Endothelial cell (in vitro differentiated cells): ENCODE measurements around the gene GPATCH11. TPM values are rescaled to one million over a fixed set of nuclear protein-coding genes. Genes with fewer than 3 reads are reported as not detected.
A peak's percentile ranks its signal among the peaks of the same experiment; 100 is the strongest.

Experiments
- DNase-seq: peaks from one replicate; pipeline ENCODE4 v3.0.0; 2021; ENCODE audit warnings: low spot score
- H3K27ac Mint-ChIP-seq: one replicate; pipeline ENCODE4 v1.8.0; 2021; ENCODE audit warnings: mixed read lengths, inconsistent platforms; ENCODE audit not compliant: unreplicated experiment
- H3K27me3 Mint-ChIP-seq: one replicate; pipeline ENCODE4 v1.8.0; 2021; ENCODE audit warnings: mild to moderate bottlenecking, moderate library complexity, mixed read lengths, inconsistent platforms; ENCODE audit not compliant: unreplicated experiment
- H3K36me3 Mint-ChIP-seq: one replicate; pipeline ENCODE4 v1.8.0; 2021; ENCODE audit warnings: mild to moderate bottlenecking, low read depth, mixed read lengths, inconsistent platforms; ENCODE audit not compliant: unreplicated experiment
- H3K4me1 Mint-ChIP-seq: one replicate; pipeline ENCODE4 v1.8.0; 2021; ENCODE audit warnings: mild to moderate bottlenecking, mixed read lengths, inconsistent platforms; ENCODE audit not compliant: unreplicated experiment
- H3K4me3 Mint-ChIP-seq: one replicate; pipeline ENCODE4 v1.8.0; 2021; ENCODE audit warnings: mild to moderate bottlenecking, mixed read lengths, inconsistent platforms; ENCODE audit not compliant: unreplicated experiment
- H3K9me3 Mint-ChIP-seq: one replicate; pipeline ENCODE4 v1.8.0; 2021; ENCODE audit warnings: mixed read lengths, inconsistent platforms; ENCODE audit not compliant: unreplicated experiment
- long read RNA-seq: library from polyadenylated mRNA; unstranded; transcript quantifications from one replicate; pipeline ENCODE4 v2.0.0, GENCODE V29; 2020; ENCODE audit not compliant: unreplicated experiment
- total RNA-seq: library from RNA; stranded (reverse); fragmentation: NEBNext Ultra II Directional; extraction: Animal tissue kit (Norgen Biotek cat#: 25700); gene quantifications from one replicate; pipeline ENCODE4 v1.2.1, GENCODE V29; 2021; ENCODE audit not compliant: unreplicated experiment
- TF ChIP-seq, protein P1 (sequence below): fragments of 200-600 bp; sonication (generic); IDR thresholded peaks from one replicate; pipeline ENCODE4 v1.5.0; 2021; ENCODE audit warnings: antibody characterized with exemption; ENCODE audit not compliant: unreplicated experiment

GPATCH11 gene
- total RNA-seq: 8.2 TPM
- long read RNA-seq, partial matches to known transcripts: 3 of 4 reads
- long read RNA-seq, other reads (novel, unspliced or antisense): 1 of 4 reads

DNA sequence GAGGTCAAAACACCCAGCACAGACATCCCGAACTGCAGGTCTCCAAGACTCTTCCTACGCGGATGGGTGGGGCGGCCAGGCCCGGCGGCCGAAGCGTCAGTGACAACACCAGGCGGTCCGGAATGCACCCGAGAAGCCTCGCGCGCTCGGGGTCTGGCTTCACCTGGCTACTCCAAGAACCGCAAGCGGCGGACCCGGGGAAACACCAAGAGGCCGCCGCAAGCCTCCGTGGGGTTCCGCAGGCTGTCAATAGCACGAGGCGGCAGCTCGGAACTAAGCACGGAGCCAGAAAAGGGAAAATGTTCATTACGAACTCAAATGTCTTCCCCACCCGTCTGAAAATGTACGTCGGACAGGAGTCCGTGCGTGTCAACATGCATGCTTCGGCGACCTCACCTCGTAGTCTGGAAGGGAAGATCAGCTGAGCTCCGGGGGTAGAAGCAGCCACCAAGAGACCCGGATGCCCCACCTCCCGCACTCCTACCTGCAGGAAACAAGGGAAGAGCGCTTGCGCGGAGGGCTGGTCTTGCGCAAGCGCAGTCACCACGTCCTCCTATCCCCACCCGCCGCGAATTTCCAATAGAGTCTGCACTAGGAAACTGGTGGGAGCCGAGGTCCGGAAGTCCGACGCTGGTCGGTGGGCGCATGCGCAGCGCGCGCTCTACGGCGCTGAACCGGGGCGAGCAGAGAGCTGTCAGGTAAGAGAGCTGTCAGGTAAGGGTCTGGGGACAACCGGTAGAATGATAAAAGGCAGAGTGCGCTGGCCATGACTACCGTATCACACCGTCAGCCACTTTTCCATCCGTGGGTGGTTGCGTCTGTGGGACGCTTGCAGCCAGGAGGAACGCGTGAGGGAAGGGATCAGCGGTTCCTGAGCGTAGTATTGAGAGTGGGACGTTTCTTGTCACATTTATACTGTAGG is at the start of gene GPATCH11, which contains the start of gene HEATR5B:
Gene GPATCH11, plus strand, starts transcription at position 646 of the 922 bp plus-strand sequence. CDS start 3,864 bp downstream, outside the sequence.
Gene HEATR5B, minus strand, starts transcription at position 500 of the 922 bp plus-strand sequence. CDS start 958 bp downstream, outside the sequence.
- Mint-ChIP-seq H3K27me3 (peaks cover 5% of the 10 kb centered on the region), H3K9me3 (no peaks in the 10 kb centered on the region), H3K36me3 (peaks cover 34% of the 10 kb centered on the region), H3K27ac (no peak within 1 kb of the TSS), H3K4me1 (peaks cover 6% of the 10 kb centered on the region), H3K4me3 (no peak within 1 kb of the TSS)
- DNase-seq: peak; percentile 93
- TF ChIP-seq, protein P1, sequence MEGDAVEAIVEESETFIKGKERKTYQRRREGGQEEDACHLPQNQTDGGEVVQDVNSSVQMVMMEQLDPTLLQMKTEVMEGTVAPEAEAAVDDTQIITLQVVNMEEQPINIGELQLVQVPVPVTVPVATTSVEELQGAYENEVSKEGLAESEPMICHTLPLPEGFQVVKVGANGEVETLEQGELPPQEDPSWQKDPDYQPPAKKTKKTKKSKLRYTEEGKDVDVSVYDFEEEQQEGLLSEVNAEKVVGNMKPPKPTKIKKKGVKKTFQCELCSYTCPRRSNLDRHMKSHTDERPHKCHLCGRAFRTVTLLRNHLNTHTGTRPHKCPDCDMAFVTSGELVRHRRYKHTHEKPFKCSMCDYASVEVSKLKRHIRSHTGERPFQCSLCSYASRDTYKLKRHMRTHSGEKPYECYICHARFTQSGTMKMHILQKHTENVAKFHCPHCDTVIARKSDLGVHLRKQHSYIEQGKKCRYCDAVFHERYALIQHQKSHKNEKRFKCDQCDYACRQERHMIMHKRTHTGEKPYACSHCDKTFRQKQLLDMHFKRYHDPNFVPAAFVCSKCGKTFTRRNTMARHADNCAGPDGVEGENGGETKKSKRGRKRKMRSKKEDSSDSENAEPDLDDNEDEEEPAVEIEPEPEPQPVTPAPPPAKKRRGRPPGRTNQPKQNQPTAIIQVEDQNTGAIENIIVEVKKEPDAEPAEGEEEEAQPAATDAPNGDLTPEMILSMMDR: no peak

DNA sequence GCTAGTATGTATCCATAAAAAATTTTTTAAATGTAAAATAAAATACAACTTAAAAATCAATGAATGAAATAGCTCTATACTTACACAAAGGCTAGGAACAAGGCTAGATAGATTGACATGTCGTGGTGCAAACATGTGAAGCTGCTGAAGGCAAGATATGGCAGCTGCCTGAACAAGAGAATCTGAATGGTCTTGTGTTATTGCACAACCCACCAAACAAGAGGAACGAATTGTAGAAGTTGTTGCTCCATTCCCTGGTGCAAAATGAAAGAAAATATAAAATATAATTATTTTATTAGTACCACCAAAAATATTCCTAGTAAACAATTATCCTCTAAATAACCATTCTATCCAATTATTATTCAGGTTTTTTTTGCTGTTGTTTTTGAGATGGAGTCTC is 46.5 kb upstream of the GPATCH11 start:
- Mint-ChIP-seq H3K36me3 (peaks cover 4% of the 10 kb centered on the region), H3K9me3 (no peaks in the 10 kb centered on the region), H3K27ac (no peak overlapping the region), H3K4me1 (no peaks in the 10 kb centered on the region), H3K27me3 (no peaks in the 10 kb centered on the region), H3K4me3 (no peak overlapping the region)
- TF ChIP-seq, protein P1: no peak
- no peak for DNase-seq

DNA sequence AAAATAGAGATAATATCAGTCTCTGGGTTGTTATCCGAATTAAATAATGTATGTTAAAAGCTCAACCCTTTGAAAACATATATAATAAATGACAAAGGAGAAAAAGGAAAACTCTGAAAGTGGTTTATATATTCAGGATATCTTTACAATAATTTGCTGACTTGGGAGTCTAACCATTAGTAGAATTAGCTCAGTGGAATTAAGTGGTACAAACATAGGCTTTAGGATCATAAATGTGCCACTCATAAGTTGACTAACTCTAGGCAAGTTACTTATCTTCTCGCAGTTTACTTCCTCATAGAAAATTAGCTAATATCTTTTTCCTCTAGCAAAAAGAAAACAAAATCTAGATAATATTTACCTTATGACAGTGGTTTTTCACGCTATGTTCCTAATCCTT is 44.7 kb upstream of the GPATCH11 start:
- H3K27ac Mint-ChIP-seq: no peak overlapping the region
- H3K36me3 Mint-ChIP-seq: peaks cover 3% of the 10 kb centered on the region
- TF ChIP-seq, protein P1: no peak
- no peak overlapping the region for H3K4me3 Mint-ChIP-seq
- no peaks in the 10 kb centered on the region for H3K9me3 Mint-ChIP-seq
- no peaks in the 10 kb centered on the region for H3K27me3 Mint-ChIP-seq
- H3K4me1 Mint-ChIP-seq: no peaks in the 10 kb centered on the region
- no peak for DNase-seq

DNA sequence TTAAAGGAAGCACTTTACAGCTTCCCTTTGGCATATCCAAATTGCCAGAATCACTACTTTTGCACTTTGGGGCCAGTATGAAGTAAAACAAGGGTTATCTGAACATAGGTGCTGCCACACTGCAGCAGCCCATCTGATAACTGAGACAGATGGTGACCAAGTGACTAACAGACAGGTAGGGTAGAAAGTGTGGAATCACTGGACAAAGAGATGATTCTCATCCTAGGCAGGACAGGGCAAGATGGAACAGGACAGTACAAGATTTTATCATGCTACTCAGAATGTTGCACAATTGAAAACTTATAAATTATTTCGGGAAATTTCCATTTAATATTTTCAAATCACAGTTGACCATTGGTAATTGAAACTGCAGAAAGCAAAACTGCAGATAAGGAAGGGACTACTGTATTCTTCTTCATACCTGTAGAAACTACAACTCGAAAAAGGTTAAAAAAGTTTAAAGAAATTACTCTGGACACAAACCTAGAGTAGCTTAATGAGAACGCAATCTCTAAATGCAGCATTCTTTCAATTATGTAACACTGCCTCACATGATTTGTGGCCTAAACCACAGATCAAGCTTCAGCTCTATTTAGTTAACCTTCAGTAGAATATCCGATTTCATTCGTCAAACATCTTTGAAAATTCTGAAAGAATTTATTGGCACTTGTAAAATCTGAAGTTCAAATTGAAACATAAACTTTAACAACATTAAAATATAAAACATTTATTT is 31.6 kb upstream of the GPATCH11 start:
- no peaks in the 10 kb centered on the region for H3K9me3 Mint-ChIP-seq
- H3K4me3 Mint-ChIP-seq: no peak overlapping the region
- DNase-seq: no peak
- TF ChIP-seq, protein P1: no peak
- no peaks in the 10 kb centered on the region for H3K4me1 Mint-ChIP-seq
- H3K27ac Mint-ChIP-seq: no peak overlapping the region
- H3K27me3 Mint-ChIP-seq: no peaks in the 10 kb centered on the region
- peaks cover 11% of the 10 kb centered on the region for H3K36me3 Mint-ChIP-seq
